IMR-90 (cell line): ENCODE data around the gene ACAT2. TPM values are rescaled to one million over a fixed set of nuclear protein-coding genes. Genes with fewer than 3 reads are reported as not detected.
"Not testable (repeated sequence)": the region's sequence is repeated elsewhere in the genome, so short reads cannot be mapped to it uniquely, and the experiment has no call there.

Experiments used
- ATAC-seq: fragments of 200-7000 bp; cut with Tn5 transposase; 2 replicates; pipeline ENCODE4 v1.9.1; 2020; ENCODE audit warnings: low read depth, mild to moderate bottlenecking, moderate library complexity
- BruUV-seq: library from RNA; stranded (reverse); fragments of 400-500 nt; replicated peaks from 2 replicates; lab custom pipeline; 2021; lab: Mats Ljungman, UMichigan
- CTCF ChIA-PET: fragments of 300-600 bp; formaldehyde crosslinking; extraction: SDS; loops from one replicate; lab custom pipeline; 2021; ENCODE audit warnings: antibody characterized with exemption; lab: Yijun Ruan, JAX
- POLR2A ChIA-PET: fragments of 300-600 bp; sonication (Branson Sonifier 250); formaldehyde crosslinking; loops from one replicate; lab custom pipeline; 2022; ENCODE audit warnings: antibody characterized with exemption; ENCODE audit not compliant: unreplicated experiment; lab: Charles Lee
- DNase-seq: peaks from one replicate; pipeline ENCODE4 v3.0.0; 2013
- H2AFZ ChIP-seq: replicated peaks from 2 replicates; pipeline ENCODE3; 2013; ENCODE audit warnings: low read length, mild to moderate bottlenecking; ENCODE audit not compliant: poor library complexity
- H2AK5ac ChIP-seq: 2 replicates; pipeline ENCODE4 v1.6.1; 2013; ENCODE audit warnings: low read depth, low read length, inconsistent platforms
- H2AK9ac ChIP-seq: replicated peaks from 2 replicates; pipeline ENCODE3; 2013; ENCODE audit warnings: mild to moderate bottlenecking, low read depth, low read length, moderate library complexity; ENCODE audit not compliant: poor library complexity
- H2BK120ac ChIP-seq: 2 replicates; pipeline ENCODE4 v1.6.1; 2013; ENCODE audit warnings: low read depth, low read length, inconsistent platforms
- H2BK15ac ChIP-seq: 3 replicates; pipeline ENCODE4 v1.6.1; 2013; ENCODE audit warnings: low read depth, low read length, inconsistent platforms
- H2BK20ac ChIP-seq: 2 replicates; pipeline ENCODE4 v1.6.1; 2013; ENCODE audit warnings: low read depth, mild to moderate bottlenecking, inconsistent platforms, low read length, moderate library complexity
- H2BK5ac ChIP-seq: 2 replicates; pipeline ENCODE4 v1.6.1; 2013; ENCODE audit warnings: mild to moderate bottlenecking, low read depth, low read length, inconsistent platforms; ENCODE audit not compliant: poor library complexity, severe bottlenecking
- H3K14ac ChIP-seq: replicated peaks from 2 replicates; pipeline ENCODE4 v1.6.1; 2013; ENCODE audit warnings: low read depth, low read length, inconsistent platforms
- H3K18ac ChIP-seq: 2 replicates; pipeline ENCODE4 v1.6.1; 2013; ENCODE audit warnings: low read depth, low read length, control low read depth
- H3K23ac ChIP-seq: 2 replicates; pipeline ENCODE4 v1.6.1; 2013; ENCODE audit warnings: low read depth, low read length, inconsistent platforms
- H3K27ac ChIP-seq: 2 replicates; pipeline ENCODE4 v1.5.1; 2013; ENCODE audit warnings: mild to moderate bottlenecking, control low read depth, low read length; ENCODE audit not compliant: insufficient read depth
- H3K27me3 ChIP-seq: 2 replicates; pipeline ENCODE4 v1.6.1; 2013; ENCODE audit warnings: low read length; ENCODE audit not compliant: control insufficient read depth, insufficient read depth
- H3K36me3 ChIP-seq: 2 replicates; pipeline ENCODE4 v1.6.1; 2013; ENCODE audit warnings: low read length, mixed read lengths; ENCODE audit not compliant: control insufficient read depth, insufficient read depth
- H3K4ac ChIP-seq: 2 replicates; pipeline ENCODE4 v1.6.1; 2013; ENCODE audit warnings: low read depth, low read length, inconsistent platforms
- H3K4me1 ChIP-seq: 2 replicates; pipeline ENCODE4 v1.6.1; 2013; ENCODE audit warnings: low read length, mixed read lengths; ENCODE audit not compliant: control insufficient read depth, insufficient read depth
- H3K4me2 ChIP-seq: 2 replicates; pipeline ENCODE4 v1.6.1; 2013; ENCODE audit warnings: low read depth, mild to moderate bottlenecking, control low read depth, low read length, moderate library complexity
- H3K4me3 ChIP-seq: 2 replicates; pipeline ENCODE4 v1.5.1; 2013; ENCODE audit warnings: low read depth, mild to moderate bottlenecking, control low read depth, low read length, moderate library complexity; ENCODE audit not compliant: insufficient read depth
- H3K56ac ChIP-seq: 2 replicates; pipeline ENCODE4 v1.6.1; 2013; ENCODE audit warnings: low read length, inconsistent platforms; ENCODE audit not compliant: insufficient read depth; ENCODE audit errors: extremely low read depth
- H3K79me1 ChIP-seq, 2 experiments: 2 replicates each; pipeline ENCODE4 v1.6.1; 2013; ENCODE audit warnings: low read length in 2 of 2, inconsistent platforms in 1 of 2, low read depth in 1 of 2
- H3K9ac ChIP-seq: 2 replicates; pipeline ENCODE4 v1.6.1; 2013; ENCODE audit warnings: low read depth, low read length, control low read depth
- H3K9me1 ChIP-seq: 2 replicates; pipeline ENCODE4 v1.6.1; 2013; ENCODE audit warnings: low read length, inconsistent platforms; ENCODE audit not compliant: insufficient read depth
- H3K9me3 ChIP-seq: 2 replicates; pipeline ENCODE4 v1.6.1; 2013; ENCODE audit warnings: low read length; ENCODE audit not compliant: control insufficient read depth, insufficient read depth
- H4K20me1 ChIP-seq: 2 replicates; pipeline ENCODE4 v1.6.1; 2013; ENCODE audit warnings: low read length, inconsistent platforms; ENCODE audit not compliant: insufficient read depth
- H4K5ac ChIP-seq: 2 replicates; pipeline ENCODE4 v1.6.1; 2013; ENCODE audit warnings: mild to moderate bottlenecking, low read depth, low read length, control low read depth
- H4K8ac ChIP-seq, 2 experiments: 2 replicates each; pipeline ENCODE4 v1.6.1; 2013; ENCODE audit warnings: low read depth in 2 of 2, low read length in 2 of 2, control low read depth in 1 of 2, inconsistent platforms in 1 of 2
- H4K91ac ChIP-seq: 2 replicates; pipeline ENCODE4 v1.6.1; 2013; ENCODE audit warnings: low read depth, low read length, inconsistent platforms; ENCODE audit not compliant: insufficient read depth
- BHLHE40 ChIP-seq: fragments of 150-350 bp; IDR thresholded peaks from 2 replicates; pipeline ENCODE4 v1.6.1; 2016; ENCODE audit warnings: mild to moderate bottlenecking, low read depth, low read length
- CEBPB ChIP-seq: IDR thresholded peaks from 2 replicates; pipeline ENCODE4 v1.6.1; 2012; ENCODE audit warnings: low read depth, low read length, improper control_type of control experiment
- CHD1 ChIP-seq: IDR thresholded peaks from 2 replicates; pipeline ENCODE4 v1.6.1; 2012; ENCODE audit warnings: low read depth, low read length, improper control_type of control experiment
- FOS ChIP-seq: fragments of 150-350 bp; IDR thresholded peaks from 2 replicates; pipeline ENCODE4 v1.6.1; 2016; ENCODE audit warnings: low read depth, low read length
- MXI1 ChIP-seq: IDR thresholded peaks from 2 replicates; pipeline ENCODE4 v1.6.1; 2012; ENCODE audit warnings: low read depth, mild to moderate bottlenecking, low read length, moderate library complexity, borderline replicate concordance
- POLR2A ChIP-seq: IDR thresholded peaks from 2 replicates; pipeline ENCODE4 v1.6.1; 2012; ENCODE audit warnings: mild to moderate bottlenecking, low read depth, low read length
- SMC3 ChIP-seq: fragments of 150-350 bp; IDR thresholded peaks from 2 replicates; pipeline ENCODE4 v1.6.1; 2016; ENCODE audit warnings: low read depth, mild to moderate bottlenecking, antibody characterized with exemption, low read length, moderate library complexity
- WGBS, 2 experiments: methylation state at CpG; one replicate each; pipeline versions ENCODE4 v1.1.5 to v1.1.7; 2013; ENCODE audit warnings: missing lambda C conversion rate in 2 of 2; ENCODE audit not compliant: insufficient read length in 1 of 2; ENCODE audit errors: extremely low coverage in 2 of 2; 5-methylcytosine and 5-hydroxymethylcytosine counted together
- dilution Hi-C: fragments of 300-500 bp; cut with HindIII; formaldehyde crosslinking; loops from one replicate; pipeline ENCODE4 v1.14.3; 2018; ENCODE audit warnings: low sequenced_read_pairs; ENCODE audit not compliant: unreplicated experiment
- in situ Hi-C: fragments of 300-500 bp; cut with MboI; formaldehyde crosslinking; loops from 3 replicates; pipeline ENCODE4 v1.14.3; 2019; ENCODE audit warnings: low sequenced_read_pairs, inconsistent platforms, mixed read lengths
- intact Hi-C: fragments of 100-400 bp; cut with micrococcal nuclease; formaldehyde crosslinking; loops from 2 replicates; pipeline ENCODE4 v1.10.0; 2022
- polyA plus RNA-seq, 3 experiments: library from polyadenylated mRNA; depleted of rRNA; stranded (reverse); fragments of >200 nt; gene quantifications; 2 replicates each; pipeline ENCODE4 v1.2.3, GENCODE V29; 2012; ENCODE audit warnings: low replicate concordance in 1 of 3
- total RNA-seq: library from RNA; depleted of rRNA; stranded (reverse); fragments of >200 nt; gene quantifications from 2 replicates; pipeline ENCODE4 v1.2.3, GENCODE V29; 2012

The ACAT2 gene
- total and polyA plus RNA-seq, 2 of the 4 experiments (the other 2 are of a cell fraction), result 30.5 to 45.2 TPM

DNA sequence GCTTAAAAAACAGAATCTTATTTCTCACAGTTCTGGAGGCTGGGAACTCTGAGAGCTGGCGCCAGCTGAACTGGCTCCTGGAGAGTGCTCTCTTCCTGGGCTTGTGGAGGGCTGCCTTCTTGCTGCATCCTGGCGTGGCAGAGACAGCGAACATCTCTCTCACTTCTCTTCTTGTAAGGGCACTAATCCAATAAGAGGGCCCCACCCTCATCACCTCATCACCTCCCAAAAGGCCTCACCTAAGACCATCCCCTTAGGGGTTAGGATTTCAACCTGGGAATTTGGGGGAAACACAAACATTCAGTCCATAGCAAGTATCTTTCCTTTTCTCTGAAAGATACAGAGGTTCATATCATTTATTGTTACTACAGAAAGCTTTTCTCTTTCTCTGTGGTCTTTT is 62.1 kb downstream of the ACAT2 start:
- Histone ChIP-seq H3K23ac (no peak overlapping the region), H3K14ac (no peak overlapping the region), H3K56ac (no peak overlapping the region), H2AK9ac (no peak overlapping the region), H3K27ac (no peak overlapping the region), H2BK20ac (no peak overlapping the region), H4K5ac (no peak overlapping the region), H2BK5ac (no peak overlapping the region), H3K9me3 (peaks cover 2% of the 10 kb centered on the region; the same call in 1 of the 2 replicates), H4K20me1 (no peaks in the 10 kb centered on the region), H3K4me1 (peaks cover 5% of the 10 kb centered on the region; the same call in 1 of the 2 replicates), H3K4me3 (no peak overlapping the region), H3K27me3 (peaks cover 9% of the 10 kb centered on the region; the same call in 1 of the 2 replicates), H2BK15ac (no peak overlapping the region), H3K9me1 (no peaks in the 10 kb centered on the region; the same call in 1 of the 2 replicates), H3K9ac (no peak overlapping the region), H2BK120ac (no peak overlapping the region), H3K18ac (no peak overlapping the region), H3K36me3 (no peaks in the 10 kb centered on the region), H3K4me2 (no peak overlapping the region), H3K79me1 (no peaks in the 10 kb centered on the region), H3K4ac (no peak overlapping the region), H4K8ac (no peak overlapping the region), H4K91ac (no peak overlapping the region), H2AFZ (no peak overlapping the region), H2AK5ac (no peak overlapping the region)
- no peak for TF ChIP-seq POLR2A
- TF ChIP-seq MXI1, result no peak
- TF ChIP-seq CHD1, result no peak
- no peak for TF ChIP-seq SMC3
- TF ChIP-seq FOS, result no peak
- TF ChIP-seq CEBPB, result no peak
- no peak for TF ChIP-seq BHLHE40
- intact Hi-C loops (no loop called here), in situ Hi-C loops (loop anchor here (25.0 kb wide), 1 partner anchor 637 kb away; no protein-coding TSS in a partner anchor), dilution Hi-C loops (no loop called here)
- no CpG with 5 or more reads among the region's 3 CpGs for WGBS, 2 experiments
- no TSS peak for BruUV-seq
- DNase-seq (no peak), ATAC-seq (no peak)
- POLR2A ChIA-PET, result no interaction called here
- CTCF ChIA-PET, result no interaction called here

DNA sequence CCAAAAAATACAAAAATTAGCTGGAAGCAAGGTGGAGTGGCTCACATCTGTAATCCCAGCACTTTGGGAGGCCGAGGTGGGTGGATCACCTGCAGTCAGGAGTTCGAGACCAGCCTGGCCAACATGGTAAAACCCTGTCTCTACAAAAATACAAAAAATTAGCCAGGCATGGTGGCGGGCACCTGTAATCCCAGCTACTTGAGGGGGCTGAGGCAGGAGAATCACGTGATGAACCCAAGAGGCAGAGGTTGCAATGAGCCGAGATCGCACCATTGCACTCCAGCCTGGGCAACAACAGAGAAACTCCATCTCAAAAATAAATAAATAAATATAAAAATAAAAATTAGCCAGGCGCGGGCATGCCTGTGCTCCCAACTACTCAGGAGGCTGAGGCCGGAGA is 62.8 kb downstream of the ACAT2 start:
- H3K79me1 ChIP-seq, H4K8ac ChIP-seq, H2AK5ac ChIP-seq, H2AFZ ChIP-seq, CTCF ChIA-PET, H3K9me3 ChIP-seq, H3K56ac ChIP-seq, H3K27ac ChIP-seq, DNase-seq, H3K9ac ChIP-seq, H4K5ac ChIP-seq, H2BK120ac ChIP-seq, H3K18ac ChIP-seq, H2BK20ac ChIP-seq, H3K4me2 ChIP-seq, H3K27me3 ChIP-seq, H3K4me3 ChIP-seq, H3K14ac ChIP-seq, intact Hi-C loops, H3K9me1 ChIP-seq, H3K4me1 ChIP-seq, H2BK5ac ChIP-seq, H2BK15ac ChIP-seq, ATAC-seq, H4K20me1 ChIP-seq, H3K4ac ChIP-seq, H3K23ac ChIP-seq, H3K36me3 ChIP-seq, BruUV-seq, H2AK9ac ChIP-seq, H4K91ac ChIP-seq, POLR2A ChIA-PET, dilution Hi-C loops: not testable (repeated sequence)
- in situ Hi-C loops, result loop anchor here (25.0 kb wide), 1 partner anchor 637 kb away; no protein-coding TSS in a partner anchor
- no CpG with 5 or more reads among the region's 9 CpGs for WGBS, 2 experiments
